Measurements from ENCODE around the gene XPO6. TPM values are rescaled to one million over a fixed set of nuclear protein-coding genes. Genes with fewer than 3 reads are reported as not detected.

XPO6 gene
- total RNA-seq, 2 experiments from 2014 or later: 130 to 167 TPM

GRCh38 chr16:28087140-28087660, 124.6 kb downstream of the XPO6 start:
- ChIA-PET CTCF (ENCODE audit: unreplicated experiment) (no interaction called here), POLR2A (no interaction called here)
- no TSS peak for BruUV-seq (replicated peaks)
- Histone ChIP-seq H3K79me2 (ENCODE audit: insufficient read depth, low read depth, low read length) (no peaks in the 10 kb centered on the region), H3K36me3 (ENCODE audit: insufficient read depth, low read length) (no peaks in the 10 kb centered on the region), H3K9me3 (ENCODE audit: low read length) (no peaks in the 10 kb centered on the region), H3K9me2 (ENCODE audit: insufficient read depth, low read length) (no peaks in the 10 kb centered on the region), H4K20me1 (ENCODE audit: insufficient read depth, low read length) (no peaks in the 10 kb centered on the region), H3K27ac (ENCODE audit: low read depth, low read length, poor library complexity, severe bottlenecking) (no peak overlapping the region), H3K4me1 (ENCODE audit: insufficient read depth, low read length, poor library complexity, severe bottlenecking) (no peaks in the 10 kb centered on the region), H3K4me2 (ENCODE audit: low read length) (no peak overlapping the region), H2AFZ (ENCODE audit: low read length) (no peak overlapping the region), H3K4me3 (ENCODE audit: low read depth, low read length, poor library complexity, severe bottlenecking) (no peak overlapping the region)
- DNase-seq (ENCODE audit: low spot score): no peak
- no peak for TF ChIP-seq CTCF (conservative IDR thresholded peaks at IDR 0.05; ENCODE audit: low read length)
- TF ChIP-seq EZH2phosphoT487 (IDR thresholded peaks at IDR 0.05; ENCODE audit: borderline replicate concordance, low read depth, low read length): no peak
- intact Hi-C loops (cut with micrococcal nuclease; ENCODE audit: unreplicated experiment): no loop called here

- no peak overlapping the region for H3K27ac ChIP-seq (ENCODE audit: low read depth, low read length, poor library complexity, severe bottlenecking)
- no peaks in the 10 kb centered on the region for H3K36me3 ChIP-seq (ENCODE audit: insufficient read depth, low read length)
- H3K9me2 ChIP-seq (ENCODE audit: insufficient read depth, low read length): no peaks in the 10 kb centered on the region
- intact Hi-C loops (cut with micrococcal nuclease; ENCODE audit: unreplicated experiment): no loop called here
- DNase-seq (ENCODE audit: low spot score): no peak
- no TSS peak for BruUV-seq (replicated peaks)
- ChIA-PET CTCF (ENCODE audit: unreplicated experiment) (no interaction called here), POLR2A (no interaction called here)
- no peaks in the 10 kb centered on the region for H3K9me3 ChIP-seq (ENCODE audit: low read length)
- no peak overlapping the region for H3K4me3 ChIP-seq (ENCODE audit: low read depth, low read length, poor library complexity, severe bottlenecking)
- H3K79me2 ChIP-seq (ENCODE audit: insufficient read depth, low read depth, low read length): no peaks in the 10 kb centered on the region
- no peak for TF ChIP-seq EZH2phosphoT487 (IDR thresholded peaks at IDR 0.05; ENCODE audit: borderline replicate concordance, low read depth, low read length)
- no peak for TF ChIP-seq CTCF (conservative IDR thresholded peaks at IDR 0.05; ENCODE audit: low read length)
- no peak overlapping the region for H3K4me2 ChIP-seq (ENCODE audit: low read length)
- H2AFZ ChIP-seq (ENCODE audit: low read length): no peak overlapping the region
- no peaks in the 10 kb centered on the region for H3K4me1 ChIP-seq (ENCODE audit: insufficient read depth, low read length, poor library complexity, severe bottlenecking)
- H4K20me1 ChIP-seq (ENCODE audit: insufficient read depth, low read length): no peaks in the 10 kb centered on the region
Observed at GRCh38 chr16:28086186-28087139, 125.3 kb downstream of the XPO6 start.
